NCI-H2196 treated with DMSO at 0.1 percent for 48 hours (cell line): ENCODE measurements around the gene WNT3.

Experiments used
- DNase-seq: peaks from one replicate; lab custom pipeline; 2025; ENCODE audit not compliant: unreplicated experiment; lab: John Stamatoyannopoulos, UW

WNT3 gene

DNA sequence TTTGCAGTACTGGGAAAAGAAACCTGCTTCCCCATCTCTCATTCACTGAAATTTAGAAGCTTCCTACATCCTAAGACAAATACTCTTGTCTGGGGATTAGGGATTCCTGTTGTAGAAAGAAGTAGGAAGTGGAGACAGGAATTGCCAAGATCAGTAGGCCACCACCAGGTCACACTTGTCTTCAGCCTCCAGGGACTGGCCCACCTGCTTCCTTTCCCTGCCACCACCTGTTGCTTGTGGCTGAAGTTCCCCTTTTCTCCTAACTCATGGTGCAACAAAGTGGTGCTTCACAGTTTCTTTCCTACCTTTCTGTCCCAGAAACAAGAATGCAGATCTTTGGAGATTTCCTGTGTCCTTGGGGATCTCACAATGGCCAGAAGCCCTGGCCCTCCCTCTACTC is 82.4 kb downstream of the WNT3 start:
- no peak for DNase-seq

DNA sequence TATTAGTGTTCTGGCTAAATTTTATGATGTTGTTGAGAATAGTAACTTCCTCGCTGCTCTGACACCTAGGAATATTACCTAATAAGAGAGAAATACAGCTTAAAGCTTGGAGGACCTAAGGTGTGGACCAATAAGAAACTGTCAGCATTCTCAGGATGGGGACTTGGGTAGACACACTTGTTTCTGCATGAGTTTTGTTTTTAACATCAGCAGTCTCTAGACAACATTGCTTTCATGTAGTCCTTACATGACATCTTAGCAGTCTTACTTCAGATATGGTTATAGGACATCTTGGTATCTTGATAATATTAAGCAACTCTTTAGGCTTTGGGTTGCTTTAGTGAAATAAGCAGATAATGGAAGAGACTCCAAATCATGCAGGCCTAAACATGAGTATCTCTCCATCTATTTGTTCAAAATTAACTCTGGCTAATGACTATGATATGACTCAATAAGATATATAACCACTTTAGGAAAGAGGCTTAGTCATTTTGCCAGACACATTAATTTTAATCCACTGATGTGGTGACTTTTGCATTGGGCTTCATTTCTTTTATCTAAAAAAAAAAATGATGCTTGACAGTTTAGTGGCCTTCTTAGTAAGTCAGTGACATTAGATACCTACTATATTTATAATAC is 84.5 kb downstream of the WNT3 start:
- no peak for DNase-seq

DNA sequence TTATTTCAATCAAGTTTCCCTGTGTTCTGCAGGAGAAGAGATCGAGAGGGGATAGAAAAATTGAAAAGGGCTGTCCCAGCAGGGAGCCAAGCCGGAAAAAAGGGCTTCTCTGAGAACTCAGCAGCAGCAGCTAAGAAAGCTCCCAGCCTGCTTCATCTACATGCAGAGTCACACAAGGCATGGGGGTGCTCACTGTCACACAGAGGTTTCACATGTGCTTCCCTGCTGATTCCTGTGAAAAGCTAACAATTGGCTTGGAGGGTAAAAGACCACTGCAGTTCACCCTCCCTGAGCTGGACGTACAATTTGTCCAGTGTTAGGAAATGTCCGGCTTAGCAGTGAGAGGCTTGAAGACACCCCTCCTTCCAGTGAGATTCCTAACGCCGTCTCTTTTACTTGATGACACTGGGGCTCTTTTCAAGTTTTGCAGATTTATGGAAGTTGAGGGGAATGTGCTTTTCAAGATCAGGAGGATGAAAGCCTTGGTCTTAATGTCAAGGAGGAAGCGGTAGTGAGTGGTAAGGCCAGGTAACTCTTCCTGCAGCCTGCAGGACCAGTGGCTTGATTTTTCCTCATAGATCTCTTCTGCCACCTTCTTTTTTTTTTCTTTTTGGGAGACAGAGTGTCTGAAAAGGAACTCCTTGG is 85.6 kb downstream of the WNT3 start:
- no peak for DNase-seq

- DNase-seq, result no peak
Measured at GRCh38 chr17:46732160-46732559, 86.3 kb downstream of the WNT3 start.

DNA sequence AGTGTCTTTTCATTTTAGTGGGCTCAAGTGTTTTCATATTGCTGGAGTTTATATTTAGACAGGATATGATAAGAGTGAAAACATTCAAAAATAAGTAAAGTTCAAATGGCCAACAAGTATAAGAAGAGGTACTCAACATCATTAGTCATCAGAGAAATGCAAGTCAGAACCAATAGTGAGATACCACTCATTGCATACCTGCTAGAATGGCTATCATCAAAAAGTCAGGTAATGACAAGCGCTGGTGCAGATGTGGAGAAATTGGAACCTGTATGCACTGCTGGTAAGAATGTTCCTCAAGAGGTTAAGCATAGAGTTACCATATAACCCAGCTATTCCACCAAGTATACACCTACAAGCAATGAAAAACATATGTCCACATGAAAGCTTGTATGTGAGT is 87.8 kb downstream of the WNT3 start:
- DNase-seq, result no peak

GRCh38 chr17:46730026-46730425 is 88.5 kb downstream of the WNT3 start:
- DNase-seq, result no peak

- no peak for DNase-seq
Measured at GRCh38 chr17:46727572-46728348, 90.7 kb downstream of the WNT3 start.

DNA sequence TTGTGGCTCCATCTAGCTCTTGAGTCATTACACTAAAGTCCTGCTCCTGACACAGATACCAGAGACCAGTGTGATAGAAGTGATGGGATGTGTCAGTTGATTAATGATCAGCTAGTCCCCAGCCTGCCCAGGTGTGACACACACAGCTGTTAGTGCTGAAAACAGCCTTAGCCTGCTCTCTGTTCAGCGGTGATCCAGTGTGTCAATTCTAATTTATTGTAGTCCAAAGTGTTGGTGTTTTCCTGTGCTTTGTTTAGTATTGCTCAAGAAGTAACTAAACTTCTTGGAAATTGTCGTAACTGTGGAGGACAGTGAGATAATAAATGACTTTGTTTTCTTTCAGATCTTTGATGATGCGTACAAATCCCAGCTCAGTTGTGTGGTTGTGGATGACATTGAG is 92.3 kb downstream of the WNT3 start:
- DNase-seq, result no peak

- no peak for DNase-seq
Measured at GRCh38 chr17:46722662-46723285, 95.7 kb downstream of the WNT3 start.

GRCh38 chr17:46720408-46720807 is 98.1 kb downstream of the WNT3 start:
- no peak for DNase-seq

DNA sequence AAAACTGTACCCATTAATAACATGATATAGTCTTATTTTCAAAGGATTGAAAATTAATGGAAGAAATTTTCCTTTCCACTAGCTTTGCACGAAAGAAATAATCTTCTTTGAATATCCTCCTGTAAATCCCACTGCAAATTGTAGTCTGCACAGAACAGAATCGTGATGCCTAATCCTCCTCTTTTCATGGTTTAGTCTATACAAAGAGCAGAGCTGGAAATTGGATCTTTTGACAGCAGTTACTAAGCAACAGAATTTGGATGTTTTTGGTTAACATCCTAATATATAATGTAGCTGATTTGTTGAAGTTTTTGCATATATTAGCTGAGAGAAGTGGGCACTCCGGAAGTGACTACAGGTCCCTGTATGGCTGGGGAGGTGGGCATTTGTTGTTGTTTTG is 98.6 kb downstream of the WNT3 start:
- DNase-seq, result no peak

DNA sequence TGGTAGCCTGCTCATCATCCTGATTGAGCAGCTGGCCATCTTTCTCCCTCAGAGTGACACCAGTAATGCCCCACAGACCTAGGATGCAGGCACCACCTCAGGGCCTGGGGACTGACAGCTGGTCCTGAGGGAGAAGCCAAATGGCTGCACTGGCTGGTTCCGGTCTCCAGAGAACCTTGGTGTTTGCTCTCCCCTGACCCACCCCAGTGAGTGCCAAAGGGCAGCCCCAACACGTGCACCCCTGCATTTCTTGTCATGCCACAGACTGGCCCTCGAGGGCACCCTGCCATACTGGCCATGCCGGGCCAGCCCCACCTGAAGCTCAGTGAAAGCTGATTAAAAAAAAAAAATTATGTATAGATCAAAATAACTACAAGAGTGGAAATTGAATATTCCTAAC is 100.5 kb downstream of the WNT3 start:
- no peak for DNase-seq
